ENCODE results near the gene CHST15. TPM values are rescaled to one million over a fixed set of nuclear protein-coding genes. Genes with fewer than 3 reads are reported as not detected.
A peak's percentile ranks its signal among the peaks of the same experiment; 100 is the strongest.

Gene CHST15
- total RNA-seq, 1 donor from 2014 or later: 148 TPM

DNA sequence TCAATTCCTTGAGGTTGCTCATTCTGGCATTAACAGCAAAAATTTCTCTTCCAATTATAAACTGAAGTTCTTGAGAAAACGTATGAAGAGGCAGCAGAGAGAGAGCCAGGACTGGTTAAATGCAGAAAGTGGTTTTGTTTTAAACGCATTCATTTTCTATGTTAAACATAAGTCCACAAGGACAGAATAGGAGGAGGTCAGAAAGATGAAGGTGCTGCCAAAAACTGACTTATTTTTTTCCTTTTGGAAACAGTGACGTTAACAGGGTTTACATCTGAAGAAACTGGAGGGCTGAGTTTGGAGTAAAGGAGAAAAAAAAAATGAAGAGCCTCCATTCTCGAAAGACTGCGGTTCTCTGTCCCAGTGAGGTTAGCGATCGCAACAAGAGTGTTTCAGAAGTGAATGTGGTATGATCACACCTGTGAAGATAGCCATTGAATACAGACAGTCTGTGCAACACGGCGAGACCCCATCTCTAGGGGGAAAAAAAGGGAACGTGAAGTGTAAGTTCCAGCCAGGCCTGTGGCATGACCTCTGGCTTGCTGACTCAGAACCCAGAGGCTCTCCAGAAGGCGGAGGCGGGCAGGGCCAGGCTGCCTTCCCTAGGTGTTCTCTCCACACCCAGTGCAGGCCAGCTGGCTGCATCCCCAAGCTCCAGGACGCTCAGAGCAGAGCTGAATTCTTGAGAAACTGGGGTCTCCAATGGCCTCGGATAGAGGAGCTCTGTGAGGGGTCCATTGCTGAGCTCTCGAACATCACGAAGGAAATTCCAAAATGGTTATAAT is 84.0 kb downstream of the CHST15 start:
- no peak for DNase-seq (ENCODE audit: low spot score)
- Mint-ChIP-seq H3K9me3 (ENCODE audit: unreplicated experiment) (no peaks in the 10 kb centered on the region), H3K27ac (ENCODE audit: unreplicated experiment) (no peak overlapping the region), H3K36me3 (ENCODE audit: low read depth, unreplicated experiment) (peaks cover 70% of the 10 kb centered on the region), H3K4me3 (ENCODE audit: unreplicated experiment) (peak overlapping the region; percentile 22), H3K27me3 (ENCODE audit: unreplicated experiment) (peaks cover 6% of the 10 kb centered on the region), H3K4me1 (ENCODE audit: unreplicated experiment) (peaks cover 9% of the 10 kb centered on the region)
- TF ChIP-seq, protein P1, sequence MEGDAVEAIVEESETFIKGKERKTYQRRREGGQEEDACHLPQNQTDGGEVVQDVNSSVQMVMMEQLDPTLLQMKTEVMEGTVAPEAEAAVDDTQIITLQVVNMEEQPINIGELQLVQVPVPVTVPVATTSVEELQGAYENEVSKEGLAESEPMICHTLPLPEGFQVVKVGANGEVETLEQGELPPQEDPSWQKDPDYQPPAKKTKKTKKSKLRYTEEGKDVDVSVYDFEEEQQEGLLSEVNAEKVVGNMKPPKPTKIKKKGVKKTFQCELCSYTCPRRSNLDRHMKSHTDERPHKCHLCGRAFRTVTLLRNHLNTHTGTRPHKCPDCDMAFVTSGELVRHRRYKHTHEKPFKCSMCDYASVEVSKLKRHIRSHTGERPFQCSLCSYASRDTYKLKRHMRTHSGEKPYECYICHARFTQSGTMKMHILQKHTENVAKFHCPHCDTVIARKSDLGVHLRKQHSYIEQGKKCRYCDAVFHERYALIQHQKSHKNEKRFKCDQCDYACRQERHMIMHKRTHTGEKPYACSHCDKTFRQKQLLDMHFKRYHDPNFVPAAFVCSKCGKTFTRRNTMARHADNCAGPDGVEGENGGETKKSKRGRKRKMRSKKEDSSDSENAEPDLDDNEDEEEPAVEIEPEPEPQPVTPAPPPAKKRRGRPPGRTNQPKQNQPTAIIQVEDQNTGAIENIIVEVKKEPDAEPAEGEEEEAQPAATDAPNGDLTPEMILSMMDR (IDR thresholded peaks at IDR 0.05; ENCODE audit: unreplicated experiment): no peak

DNA sequence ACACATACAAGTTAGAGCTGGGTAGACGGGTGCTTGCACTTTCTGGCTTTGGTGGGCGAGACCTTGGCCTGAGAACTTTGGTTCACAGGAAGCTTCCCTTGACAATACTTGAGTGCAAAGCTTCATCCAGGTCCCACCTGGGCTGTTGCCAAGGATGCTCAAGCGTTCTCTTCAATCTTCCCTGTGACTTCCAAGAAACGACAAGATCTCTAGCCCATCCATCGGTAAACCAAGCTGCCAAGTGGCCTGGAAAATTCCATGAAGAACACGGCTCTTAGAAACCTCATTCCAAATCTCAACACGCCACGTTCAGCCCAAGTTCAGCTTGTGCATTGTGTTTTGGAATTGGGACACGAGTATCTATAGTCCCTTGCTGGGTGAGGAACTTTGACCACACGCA is 84.7 kb downstream of the CHST15 start:
- Mint-ChIP-seq H3K4me3 (ENCODE audit: unreplicated experiment) (no peak overlapping the region), H3K9me3 (ENCODE audit: unreplicated experiment) (no peaks in the 10 kb centered on the region), H3K27ac (ENCODE audit: unreplicated experiment) (no peak overlapping the region), H3K27me3 (ENCODE audit: unreplicated experiment) (peaks cover 6% of the 10 kb centered on the region), H3K36me3 (ENCODE audit: low read depth, unreplicated experiment) (peaks cover 63% of the 10 kb centered on the region), H3K4me1 (ENCODE audit: unreplicated experiment) (peaks cover 2% of the 10 kb centered on the region)
- DNase-seq (ENCODE audit: low spot score): no peak
- TF ChIP-seq, protein P1 (IDR thresholded peaks at IDR 0.05; ENCODE audit: unreplicated experiment): no peak

DNA sequence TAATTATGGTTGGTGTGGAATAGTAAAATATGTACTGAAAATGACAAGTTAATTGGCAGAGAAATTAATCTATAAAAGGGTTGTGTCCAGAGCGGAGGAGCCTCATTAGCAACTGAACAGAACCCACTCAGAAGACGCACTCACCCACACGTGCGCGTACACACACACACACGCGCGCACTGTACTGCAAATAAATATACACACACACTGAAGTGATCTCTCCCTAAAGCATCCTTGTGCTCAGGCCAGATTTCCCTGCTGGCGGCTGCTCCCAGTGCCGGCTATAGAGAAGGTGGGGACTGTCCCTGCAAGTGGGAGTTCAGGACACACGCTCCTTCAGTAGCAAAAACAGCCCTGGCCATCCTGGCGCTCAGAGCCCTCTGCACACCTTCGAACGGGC is 85.2 kb downstream of the CHST15 start:
- Mint-ChIP-seq H3K36me3 (ENCODE audit: low read depth, unreplicated experiment) (peaks cover 58% of the 10 kb centered on the region), H3K9me3 (ENCODE audit: unreplicated experiment) (no peaks in the 10 kb centered on the region), H3K4me3 (ENCODE audit: unreplicated experiment) (no peak overlapping the region), H3K4me1 (ENCODE audit: unreplicated experiment) (no peaks in the 10 kb centered on the region), H3K27me3 (ENCODE audit: unreplicated experiment) (peaks cover 6% of the 10 kb centered on the region), H3K27ac (ENCODE audit: unreplicated experiment) (no peak overlapping the region)
- TF ChIP-seq, protein P1 (IDR thresholded peaks at IDR 0.05; ENCODE audit: unreplicated experiment): no peak
- DNase-seq (ENCODE audit: low spot score): no peak

DNA sequence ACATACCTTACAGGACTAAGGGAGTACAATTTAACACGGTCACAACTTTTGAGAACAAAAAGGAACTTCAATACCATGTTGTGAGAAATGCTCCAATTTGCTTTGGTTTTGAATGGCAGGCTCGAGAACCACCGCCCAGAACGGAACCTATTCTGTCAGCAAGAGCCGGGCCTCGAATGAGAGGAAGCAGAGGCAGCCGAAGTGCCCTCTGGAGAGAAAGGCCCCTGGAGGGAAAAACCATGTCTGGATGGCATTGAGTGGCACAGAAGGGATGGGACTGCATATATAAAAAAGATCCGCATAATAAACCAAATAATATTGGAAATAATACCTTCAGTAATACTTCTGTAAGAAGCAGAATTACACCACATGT is 85.6 kb downstream of the CHST15 start:
- peaks cover 55% of the 10 kb centered on the region for H3K36me3 Mint-ChIP-seq (ENCODE audit: low read depth, unreplicated experiment)
- TF ChIP-seq, protein P1 (IDR thresholded peaks at IDR 0.05; ENCODE audit: unreplicated experiment): no peak
- H3K4me3 Mint-ChIP-seq (ENCODE audit: unreplicated experiment): no peak overlapping the region
- H3K9me3 Mint-ChIP-seq (ENCODE audit: unreplicated experiment): no peaks in the 10 kb centered on the region
- H3K4me1 Mint-ChIP-seq (ENCODE audit: unreplicated experiment): no peaks in the 10 kb centered on the region
- peaks cover 6% of the 10 kb centered on the region for H3K27me3 Mint-ChIP-seq (ENCODE audit: unreplicated experiment)
- DNase-seq (ENCODE audit: low spot score): no peak
- H3K27ac Mint-ChIP-seq (ENCODE audit: unreplicated experiment): no peak overlapping the region

DNA sequence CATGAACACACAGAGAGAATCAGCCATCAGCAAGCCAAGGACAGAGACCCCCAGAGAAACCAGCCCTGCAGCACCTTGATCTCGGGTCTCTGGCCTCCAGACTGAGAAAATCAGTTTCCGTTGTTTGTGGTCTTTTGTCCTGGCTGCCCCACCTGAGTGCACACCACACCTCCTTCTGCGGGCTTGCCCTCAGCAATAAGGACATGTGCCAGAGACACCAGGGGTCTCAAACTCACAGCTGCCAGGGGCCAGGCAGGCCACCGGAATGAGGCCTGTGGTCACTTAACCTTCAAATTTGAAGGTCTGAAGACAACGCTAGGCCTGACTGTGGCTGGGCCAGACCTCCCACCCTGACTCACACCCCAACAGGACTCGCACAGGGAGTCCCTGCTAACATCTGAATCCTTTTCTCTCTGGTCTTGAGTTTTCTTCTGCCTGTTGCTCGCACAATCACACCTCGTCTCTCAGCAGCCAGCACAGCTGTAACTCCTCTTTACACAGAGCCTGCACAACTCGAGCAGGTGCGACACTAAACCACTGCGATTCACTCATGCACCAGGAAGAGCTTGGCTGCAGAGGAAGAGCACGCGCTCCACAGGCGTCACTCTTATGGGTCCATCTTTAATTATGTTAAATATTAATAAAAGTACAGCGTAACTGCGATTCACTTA is 86.2 kb downstream of the CHST15 start:
- H3K27ac Mint-ChIP-seq (ENCODE audit: unreplicated experiment): no peak overlapping the region
- TF ChIP-seq, protein P1 (IDR thresholded peaks at IDR 0.05; ENCODE audit: unreplicated experiment): no peak
- DNase-seq (ENCODE audit: low spot score): no peak
- H3K27me3 Mint-ChIP-seq (ENCODE audit: unreplicated experiment): peaks cover 6% of the 10 kb centered on the region
- no peaks in the 10 kb centered on the region for H3K9me3 Mint-ChIP-seq (ENCODE audit: unreplicated experiment)
- H3K36me3 Mint-ChIP-seq (ENCODE audit: low read depth, unreplicated experiment): peaks cover 52% of the 10 kb centered on the region
- no peak overlapping the region for H3K4me3 Mint-ChIP-seq (ENCODE audit: unreplicated experiment)
- H3K4me1 Mint-ChIP-seq (ENCODE audit: unreplicated experiment): no peaks in the 10 kb centered on the region

All from endothelial cell (in vitro differentiated cells).